Tongue (tissue), 2 donors: Measurements from ENCODE around the gene PSMC3IP. TPM values are rescaled to one million over a fixed set of nuclear protein-coding genes. Genes with fewer than 3 reads are reported as not detected.
"Not testable (repeated sequence)": the region's sequence is repeated elsewhere in the genome, so short reads cannot be mapped to it uniquely, and the experiment has no call there.

Experiments used
- DNase-seq: peaks from one replicate; pipeline ENCODE4 v3.0.0-alpha.2; 2015
- total RNA-seq: library from RNA; depleted of rRNA; stranded (reverse); fragments of >200 nt; gene quantifications from one replicate; pipeline ENCODE4 v1.2.3, GENCODE V29; 2014

Gene PSMC3IP
- total RNA-seq, 1 donor from 2014 or later = 3.0 TPM

- no peak for DNase-seq
Observed at GRCh38 chr17:42560246-42560645, 17.3 kb downstream of the PSMC3IP start.

GRCh38 chr17:42559075-42559474 lies 18.5 kb downstream of the PSMC3IP start:
- no peak for DNase-seq

- DNase-seq = not testable (repeated sequence)
Observed at GRCh38 chr17:42555961-42556617, 21.4 kb downstream of the PSMC3IP start.

GRCh38 chr17:42555122-42555622 lies 22.4 kb downstream of the PSMC3IP start:
- no peak for DNase-seq

GRCh38 chr17:42554250-42555121 lies 23.0 kb downstream of the PSMC3IP start:
- peak; percentile 94 for DNase-seq

- DNase-seq = no peak
Observed at GRCh38 chr17:42553866-42554249, 23.7 kb downstream of the PSMC3IP start.

GRCh38 chr17:42553161-42553818 lies 24.2 kb downstream of the PSMC3IP start:
- DNase-seq = no peak

- not testable (repeated sequence) for DNase-seq
Observed at GRCh38 chr17:42552736-42553135, 24.8 kb downstream of the PSMC3IP start, which contains the start of gene HSD17B1. HSD17B1 (plus strand) TSS chr17:42552923; CDS start chr17:42552934, 11 bp downstream.

- no peak for DNase-seq
Observed at GRCh38 chr17:42548993-42549755, 28.4 kb downstream of the PSMC3IP start.

- DNase-seq = peak; percentile 75
Observed at GRCh38 chr17:42548070-42548837, 29.3 kb downstream of the PSMC3IP start.

- DNase-seq = no peak
Observed at GRCh38 chr17:42547698-42548069, 29.8 kb downstream of the PSMC3IP start.

GRCh38 chr17:42547001-42547461 lies 30.5 kb downstream of the PSMC3IP start:
- DNase-seq = no peak

GRCh38 chr17:42545755-42546505 lies 31.6 kb downstream of the PSMC3IP start:
- DNase-seq = not testable (repeated sequence)

- DNase-seq = no peak
Observed at GRCh38 chr17:42544874-42545283, 32.6 kb downstream of the PSMC3IP start.

GRCh38 chr17:42543190-42544079 lies 34.1 kb downstream of the PSMC3IP start:
- peak; percentile 64 for DNase-seq

GRCh38 chr17:42541041-42541833 lies 36.3 kb downstream of the PSMC3IP start:
- DNase-seq = no peak

- DNase-seq = not testable (repeated sequence)
Observed at GRCh38 chr17:42540558-42540957, 37.0 kb downstream of the PSMC3IP start.

- no peak for DNase-seq
Observed at GRCh38 chr17:42538482-42538881, 39.0 kb downstream of the PSMC3IP start.
